Liver (tissue), 9 donors: ENCODE data around the gene FBXL15. TPM values are rescaled to one million over a fixed set of nuclear protein-coding genes. Genes with fewer than 3 reads are reported as not detected.
"Not testable (repeated sequence)": the region's sequence is repeated elsewhere in the genome, so short reads cannot be mapped to it uniquely, and the experiment has no call there.

ENCODE experiments used
- DNase-seq: peaks from one replicate; pipeline ENCODE4 v3.0.0-alpha.2; 2017; ENCODE audit warnings: low spot score
- H3K27ac ChIP-seq, 2 donors: one replicate each; pipeline ENCODE4 v1.7.0; 2013; ENCODE audit warnings: inconsistent platforms in 2 of 2, low read length in 2 of 2, control low read depth in 1 of 2, low read depth in 1 of 2, mild to moderate bottlenecking in 1 of 2
- H3K27me3 ChIP-seq, 4 donors: one replicate each; pipeline versions ENCODE4 v1.6.1 to v1.7.0; 2013; ENCODE audit warnings: low read length in 3 of 4, inconsistent platforms in 1 of 4, mild to moderate bottlenecking in 1 of 4, moderate library complexity in 1 of 4; ENCODE audit not compliant: control insufficient read depth in 4 of 4, insufficient read depth in 4 of 4
- H3K36me3 ChIP-seq, 4 donors: one replicate each; pipeline versions ENCODE4 v1.6.1 to v1.7.0; 2013; ENCODE audit warnings: low read length in 3 of 4, mild to moderate bottlenecking in 3 of 4, low read depth in 1 of 4, moderate library complexity in 1 of 4; ENCODE audit not compliant: control insufficient read depth in 4 of 4, insufficient read depth in 3 of 4
- H3K4me1 ChIP-seq, 4 donors: one replicate each; pipeline versions ENCODE4 v1.6.1 to v1.7.0; 2013; ENCODE audit warnings: low read length in 3 of 4, mild to moderate bottlenecking in 3 of 4, moderate library complexity in 1 of 4; ENCODE audit not compliant: control insufficient read depth in 4 of 4, insufficient read depth in 4 of 4
- H3K4me3 ChIP-seq, 3 donors: one replicate each; pipeline versions ENCODE4 v1.6.1 to v1.7.0; 2013; ENCODE audit warnings: low read length in 3 of 3, control low read depth in 1 of 3, low read depth in 1 of 3, mild to moderate bottlenecking in 1 of 3
- H3K9ac ChIP-seq, 2 donors: one replicate each; pipeline ENCODE4 v1.7.0; 2013; ENCODE audit warnings: low read length in 2 of 2, mild to moderate bottlenecking in 2 of 2, moderate library complexity in 2 of 2, control low read depth in 1 of 2, low read depth in 1 of 2
- H3K9me3 ChIP-seq, 4 donors: one replicate each; pipeline versions ENCODE4 v1.6.1 to v1.7.0; 2013; ENCODE audit warnings: low read length in 3 of 4; ENCODE audit not compliant: control insufficient read depth in 4 of 4
- EGR1 ChIP-seq, 2 donors: IDR thresholded peaks; 2 replicates each; pipeline ENCODE4 v1.6.1; 2016 to 2018; ENCODE audit warnings: antibody characterized with exemption in 2 of 2, low read depth in 2 of 2
- FOXA1 ChIP-seq: IDR thresholded peaks from 2 replicates; pipeline ENCODE4 v1.6.1; 2016; ENCODE audit warnings: antibody characterized with exemption
- GABPA ChIP-seq, 2 donors: IDR thresholded peaks in 1 of 2; conservative IDR thresholded peaks in 1 of 2; 2 replicates each; pipeline ENCODE4 v1.6.1; 2016; ENCODE audit warnings: antibody characterized with exemption in 2 of 2, mild to moderate bottlenecking in 1 of 2, moderate library complexity in 1 of 2
- HNF4A ChIP-seq, 2 donors: conservative IDR thresholded peaks; 2 replicates each; pipeline ENCODE4 v1.6.1; 2016; ENCODE audit warnings: antibody characterized with exemption in 2 of 2, mild to moderate bottlenecking in 2 of 2
- JUND ChIP-seq, 2 donors: IDR thresholded peaks; 2 replicates each; pipeline ENCODE4 v1.6.1; 2016; ENCODE audit warnings: antibody characterized with exemption in 2 of 2
- NR2F2 ChIP-seq: IDR thresholded peaks from 2 replicates; pipeline ENCODE4 v1.6.1; 2016; ENCODE audit warnings: antibody characterized with exemption
- RAD21 ChIP-seq, 2 donors: IDR thresholded peaks; 2 replicates each; pipeline ENCODE4 v1.6.1; 2016; ENCODE audit warnings: antibody characterized with exemption in 2 of 2, mild to moderate bottlenecking in 2 of 2
- RXRA ChIP-seq, 2 donors: IDR thresholded peaks; 2 replicates each; pipeline ENCODE4 v1.6.1; 2017 to 2018; ENCODE audit warnings: antibody characterized with exemption in 2 of 2, mild to moderate bottlenecking in 1 of 2
- SP1 ChIP-seq: IDR thresholded peaks from 2 replicates; pipeline ENCODE4 v1.6.1; 2018; ENCODE audit warnings: antibody characterized with exemption, mild to moderate bottlenecking
- TAF1 ChIP-seq: conservative IDR thresholded peaks from 2 replicates; pipeline ENCODE4 v1.6.1; 2016; ENCODE audit warnings: antibody characterized with exemption, mild to moderate bottlenecking
- YY1 ChIP-seq: IDR thresholded peaks from 2 replicates; pipeline ENCODE4 v1.6.1; 2016; ENCODE audit warnings: antibody characterized with exemption, mild to moderate bottlenecking
- WGBS: extraction: QIAGEN DNeasy Blood & Tissue Kit; methylation state at CpG from one replicate; pipeline ENCODE4 v1.1.7; 2013; 5-methylcytosine and 5-hydroxymethylcytosine counted together
- polyA plus RNA-seq, 2 donors: library from polyadenylated mRNA; stranded (reverse) in 1 of 2; unstranded in 1 of 2; fragments of 200-250 nt in 1 of 2; fragments of >200 nt in 1 of 2; fragmentation: Nextera tagmentation in 1 of 2; extraction: Ambion mirVana in 1 of 2; gene quantifications; one replicate each; pipeline versions ENCODE4 v1.2.1 to v1.2.3, GENCODE V29; 2013 to 2015
- total RNA-seq, 2 donors: library from RNA; depleted of rRNA; stranded (reverse); fragments of >200 nt; gene quantifications; one replicate each; pipeline ENCODE4 v1.2.3, GENCODE V29; 2014
- TF ChIP-seq, protein P1 (sequence below): IDR thresholded peaks from 2 replicates; pipeline ENCODE4 v1.6.1; 2016; ENCODE audit warnings: antibody characterized with exemption, mild to moderate bottlenecking
- TF ChIP-seq, protein P2 (sequence below): IDR thresholded peaks from 2 replicates; pipeline ENCODE4 v1.6.1; 2016; ENCODE audit warnings: antibody characterized with exemption
- TF ChIP-seq, protein P3 (sequence below): IDR thresholded peaks from 2 replicates; pipeline ENCODE4 v1.6.1; 2016; ENCODE audit warnings: antibody characterized with exemption
- TF ChIP-seq, protein P4 (sequence below): IDR thresholded peaks from 2 replicates; pipeline ENCODE4 v1.6.1; 2016; ENCODE audit warnings: antibody characterized with exemption
- TF ChIP-seq, protein P5 (sequence below): fragments of 150-350 bp; IDR thresholded peaks from 2 replicates; pipeline ENCODE4 v1.5.1; 2017; ENCODE audit warnings: improper control_type of control experiment, low read depth, low read length; ENCODE audit not compliant: missing input control
- donor health status: healthy.
- donor health status: healthy.
- donor health status: healthy.
- donor health status: healthy.
- donor health status: healthy.

The FBXL15 gene
- total and polyA plus RNA-seq, 4 donors, result 4.4 to 14.4 (median 10.0) TPM

DNA sequence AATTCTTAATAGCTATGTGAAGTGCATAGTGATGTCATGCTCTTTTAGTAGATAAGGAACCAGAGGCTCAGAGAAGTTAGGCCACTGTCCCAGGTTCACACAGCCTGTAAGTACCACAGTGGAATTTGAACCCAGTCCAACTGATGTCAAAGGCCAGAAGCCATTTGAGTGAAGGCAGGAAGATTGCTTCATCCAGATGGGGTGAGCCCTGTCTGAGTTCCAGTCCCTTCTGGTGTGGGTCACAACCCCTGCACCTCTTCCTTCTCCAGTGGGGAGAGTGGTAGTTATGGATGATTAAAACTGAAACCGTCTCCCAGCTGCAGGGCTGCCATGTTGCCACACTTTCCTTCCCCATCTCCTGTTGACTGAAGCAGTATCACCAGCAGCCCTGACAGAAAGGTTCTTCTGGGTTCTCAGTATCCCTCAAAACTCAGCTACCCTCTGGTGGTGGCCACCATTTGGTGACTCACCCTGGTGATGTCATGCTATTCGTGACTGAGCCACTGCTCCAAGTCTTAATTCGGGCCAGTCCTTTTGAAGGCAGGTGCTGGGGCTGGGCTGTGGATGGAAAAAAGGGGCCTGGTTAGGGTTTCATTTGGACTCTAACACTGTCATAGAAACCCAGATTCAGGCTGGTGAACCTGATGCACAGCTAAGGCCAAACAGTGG is 32.2 kb downstream of the FBXL15 start:
- Histone ChIP-seq H3K4me1 (peaks cover 4 to 27% (median 16%) of the 10 kb centered on the region in 4 donors), H3K27me3 (no peaks in the 10 kb centered on the region)
- 60% methylated on average over 3 of the region's 3 CpGs for WGBS

DNA sequence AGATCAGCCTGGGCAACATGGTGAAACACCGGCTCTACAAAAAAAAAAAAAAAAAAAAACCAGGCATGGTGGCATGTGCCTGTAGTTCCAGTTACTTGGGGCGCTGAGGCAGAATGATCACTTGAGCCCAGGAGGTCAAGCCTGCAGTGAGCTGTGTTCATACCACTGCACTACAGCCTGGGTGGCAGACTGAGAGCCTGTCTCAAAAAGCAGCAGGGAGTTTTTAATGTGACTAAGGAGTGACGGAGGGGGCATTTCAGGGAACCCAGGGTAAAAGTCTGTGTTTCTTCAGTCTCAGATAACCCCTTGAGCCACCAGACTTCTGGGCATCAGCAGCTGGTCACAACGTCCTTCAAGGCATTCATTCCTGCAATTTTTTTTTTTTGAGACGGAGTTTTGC is 32.9 kb downstream of the FBXL15 start:
- no peaks in the 10 kb centered on the region for H3K9me3 ChIP-seq
- no peaks in the 10 kb centered on the region for H3K27me3 ChIP-seq
- TF ChIP-seq EGR1 (IDR thresholded peaks at IDR 0.05; ENCODE audit: low read depth in 2 of 2) (no peak), JUND (IDR thresholded peaks at IDR 0.05) (no peak), RXRA (IDR thresholded peaks at IDR 0.05) (no peak), HNF4A (conservative IDR thresholded peaks at IDR 0.05) (no peak), RAD21 (IDR thresholded peaks at IDR 0.05) (no peak), NR2F2 (no peak), FOXA1 (no peak), YY1 (no peak), GABPA (IDR thresholded peaks at IDR 0.05 in 1 of 2, conservative IDR thresholded peaks at IDR 0.05 in 1 of 2) (no peak), TAF1 (no peak)
- TF ChIP-seq, protein P1, sequence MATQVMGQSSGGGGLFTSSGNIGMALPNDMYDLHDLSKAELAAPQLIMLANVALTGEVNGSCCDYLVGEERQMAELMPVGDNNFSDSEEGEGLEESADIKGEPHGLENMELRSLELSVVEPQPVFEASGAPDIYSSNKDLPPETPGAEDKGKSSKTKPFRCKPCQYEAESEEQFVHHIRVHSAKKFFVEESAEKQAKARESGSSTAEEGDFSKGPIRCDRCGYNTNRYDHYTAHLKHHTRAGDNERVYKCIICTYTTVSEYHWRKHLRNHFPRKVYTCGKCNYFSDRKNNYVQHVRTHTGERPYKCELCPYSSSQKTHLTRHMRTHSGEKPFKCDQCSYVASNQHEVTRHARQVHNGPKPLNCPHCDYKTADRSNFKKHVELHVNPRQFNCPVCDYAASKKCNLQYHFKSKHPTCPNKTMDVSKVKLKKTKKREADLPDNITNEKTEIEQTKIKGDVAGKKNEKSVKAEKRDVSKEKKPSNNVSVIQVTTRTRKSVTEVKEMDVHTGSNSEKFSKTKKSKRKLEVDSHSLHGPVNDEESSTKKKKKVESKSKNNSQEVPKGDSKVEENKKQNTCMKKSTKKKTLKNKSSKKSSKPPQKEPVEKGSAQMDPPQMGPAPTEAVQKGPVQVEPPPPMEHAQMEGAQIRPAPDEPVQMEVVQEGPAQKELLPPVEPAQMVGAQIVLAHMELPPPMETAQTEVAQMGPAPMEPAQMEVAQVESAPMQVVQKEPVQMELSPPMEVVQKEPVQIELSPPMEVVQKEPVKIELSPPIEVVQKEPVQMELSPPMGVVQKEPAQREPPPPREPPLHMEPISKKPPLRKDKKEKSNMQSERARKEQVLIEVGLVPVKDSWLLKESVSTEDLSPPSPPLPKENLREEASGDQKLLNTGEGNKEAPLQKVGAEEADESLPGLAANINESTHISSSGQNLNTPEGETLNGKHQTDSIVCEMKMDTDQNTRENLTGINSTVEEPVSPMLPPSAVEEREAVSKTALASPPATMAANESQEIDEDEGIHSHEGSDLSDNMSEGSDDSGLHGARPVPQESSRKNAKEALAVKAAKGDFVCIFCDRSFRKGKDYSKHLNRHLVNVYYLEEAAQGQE, result no peak
- TF ChIP-seq, protein P2, sequence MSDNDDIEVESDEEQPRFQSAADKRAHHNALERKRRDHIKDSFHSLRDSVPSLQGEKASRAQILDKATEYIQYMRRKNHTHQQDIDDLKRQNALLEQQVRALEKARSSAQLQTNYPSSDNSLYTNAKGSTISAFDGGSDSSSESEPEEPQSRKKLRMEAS, result no peak
- TF ChIP-seq, protein P3, sequence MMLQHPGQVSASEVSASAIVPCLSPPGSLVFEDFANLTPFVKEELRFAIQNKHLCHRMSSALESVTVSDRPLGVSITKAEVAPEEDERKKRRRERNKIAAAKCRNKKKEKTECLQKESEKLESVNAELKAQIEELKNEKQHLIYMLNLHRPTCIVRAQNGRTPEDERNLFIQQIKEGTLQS, result no peak
- TF ChIP-seq, protein P4, sequence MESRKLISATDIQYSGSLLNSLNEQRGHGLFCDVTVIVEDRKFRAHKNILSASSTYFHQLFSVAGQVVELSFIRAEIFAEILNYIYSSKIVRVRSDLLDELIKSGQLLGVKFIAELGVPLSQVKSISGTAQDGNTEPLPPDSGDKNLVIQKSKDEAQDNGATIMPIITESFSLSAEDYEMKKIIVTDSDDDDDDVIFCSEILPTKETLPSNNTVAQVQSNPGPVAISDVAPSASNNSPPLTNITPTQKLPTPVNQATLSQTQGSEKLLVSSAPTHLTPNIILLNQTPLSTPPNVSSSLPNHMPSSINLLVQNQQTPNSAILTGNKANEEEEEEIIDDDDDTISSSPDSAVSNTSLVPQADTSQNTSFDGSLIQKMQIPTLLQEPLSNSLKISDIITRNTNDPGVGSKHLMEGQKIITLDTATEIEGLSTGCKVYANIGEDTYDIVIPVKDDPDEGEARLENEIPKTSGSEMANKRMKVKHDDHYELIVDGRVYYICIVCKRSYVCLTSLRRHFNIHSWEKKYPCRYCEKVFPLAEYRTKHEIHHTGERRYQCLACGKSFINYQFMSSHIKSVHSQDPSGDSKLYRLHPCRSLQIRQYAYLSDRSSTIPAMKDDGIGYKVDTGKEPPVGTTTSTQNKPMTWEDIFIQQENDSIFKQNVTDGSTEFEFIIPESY, result no peak
- TF ChIP-seq, protein P5, sequence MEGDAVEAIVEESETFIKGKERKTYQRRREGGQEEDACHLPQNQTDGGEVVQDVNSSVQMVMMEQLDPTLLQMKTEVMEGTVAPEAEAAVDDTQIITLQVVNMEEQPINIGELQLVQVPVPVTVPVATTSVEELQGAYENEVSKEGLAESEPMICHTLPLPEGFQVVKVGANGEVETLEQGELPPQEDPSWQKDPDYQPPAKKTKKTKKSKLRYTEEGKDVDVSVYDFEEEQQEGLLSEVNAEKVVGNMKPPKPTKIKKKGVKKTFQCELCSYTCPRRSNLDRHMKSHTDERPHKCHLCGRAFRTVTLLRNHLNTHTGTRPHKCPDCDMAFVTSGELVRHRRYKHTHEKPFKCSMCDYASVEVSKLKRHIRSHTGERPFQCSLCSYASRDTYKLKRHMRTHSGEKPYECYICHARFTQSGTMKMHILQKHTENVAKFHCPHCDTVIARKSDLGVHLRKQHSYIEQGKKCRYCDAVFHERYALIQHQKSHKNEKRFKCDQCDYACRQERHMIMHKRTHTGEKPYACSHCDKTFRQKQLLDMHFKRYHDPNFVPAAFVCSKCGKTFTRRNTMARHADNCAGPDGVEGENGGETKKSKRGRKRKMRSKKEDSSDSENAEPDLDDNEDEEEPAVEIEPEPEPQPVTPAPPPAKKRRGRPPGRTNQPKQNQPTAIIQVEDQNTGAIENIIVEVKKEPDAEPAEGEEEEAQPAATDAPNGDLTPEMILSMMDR, result no peak
- H3K9ac ChIP-seq, result no peak overlapping the region
- H3K36me3 ChIP-seq, result peaks cover 0 to 6% (median 3%) of the 10 kb centered on the region in 4 donors
- H3K4me3 ChIP-seq, result no peak overlapping the region
- peaks cover 4 to 27% (median 16%) of the 10 kb centered on the region in 4 donors for H3K4me1 ChIP-seq
- 79% methylated on average over 5 of the region's 5 CpGs for WGBS
- H3K27ac ChIP-seq, result peak overlapping the region; percentile 48 to 66
- DNase-seq, result no peak

More for the DNA sequence above, 32.2 kb downstream of the FBXL15 start:
- no peak for DNase-seq
- Histone ChIP-seq H3K27ac (peak overlapping the region; percentile 48 to 66), H3K9me3 (no peaks in the 10 kb centered on the region), H3K36me3 (peaks cover 0 to 6% (median 3%) of the 10 kb centered on the region in 4 donors), H3K9ac (no peak overlapping the region), H3K4me3 (no peak overlapping the region)
- peak; percentile 46 to 78 for TF ChIP-seq HNF4A (conservative IDR thresholded peaks at IDR 0.05)
- TF ChIP-seq RXRA (IDR thresholded peaks at IDR 0.05), result peak; percentile 58 to 67
- TF ChIP-seq SP1, result no peak
- TF ChIP-seq JUND (IDR thresholded peaks at IDR 0.05), result peak; percentile 26 to 65
- TF ChIP-seq, protein P3, result no peak
- peak; percentile 50 for TF ChIP-seq YY1

DNA sequence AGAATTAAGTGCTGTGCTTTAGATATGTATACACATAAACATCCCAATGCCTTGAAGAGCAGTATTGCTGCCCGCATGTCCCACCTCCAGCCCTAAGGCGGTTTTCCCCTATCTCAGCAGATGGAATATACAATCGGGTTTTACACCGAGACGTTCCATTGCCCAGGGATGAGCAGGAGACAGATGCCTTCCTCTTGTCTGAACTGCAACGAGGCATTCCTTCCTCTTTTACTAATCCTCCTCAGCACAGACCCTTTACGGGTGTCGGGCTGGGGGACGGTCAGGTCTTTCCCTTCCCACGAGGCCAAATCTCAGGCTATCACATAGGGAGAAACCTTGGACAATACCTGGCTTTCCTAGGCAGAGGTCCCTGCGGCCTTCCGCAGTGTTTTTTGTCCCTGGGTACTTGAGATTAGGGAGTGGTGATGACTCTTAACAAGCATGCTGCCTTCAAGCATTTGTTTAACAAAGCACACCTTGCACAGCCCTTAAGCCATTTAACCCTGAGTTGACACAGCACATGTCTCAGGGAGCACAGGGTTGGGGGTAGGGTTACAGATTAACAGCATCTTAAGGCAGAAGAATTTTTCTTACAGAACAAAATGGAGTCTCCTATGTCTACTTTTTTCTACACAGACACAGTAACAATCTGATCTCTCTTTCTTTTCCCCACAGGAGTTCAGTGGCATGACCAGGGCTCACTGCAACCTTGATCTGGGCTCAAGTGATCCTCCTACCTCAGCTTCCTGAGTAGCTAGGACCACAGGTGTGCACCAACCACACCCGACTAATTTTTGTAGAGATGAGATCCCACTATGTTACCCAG is 34.2 kb downstream of the FBXL15 start:
- not testable (repeated sequence) for H3K4me3 ChIP-seq, H3K9me3 ChIP-seq, H3K27me3 ChIP-seq, H3K9ac ChIP-seq, DNase-seq, H3K36me3 ChIP-seq, H3K27ac ChIP-seq
- 83% methylated on average over 13 of the region's 13 CpGs for WGBS
- peaks cover 4 to 21% (median 16%) of the 10 kb centered on the region in 4 donors for H3K4me1 ChIP-seq
